ENCODE measurements around the gene MVB12B.
A peak's percentile ranks its signal among the peaks of the same experiment; 100 is the strongest.

The MVB12B gene

GRCh38 chr9:126398403-126399058 is 71.9 kb downstream of the MVB12B start:
- no CpG with 5 or more reads among the region's 25 CpGs for WGBS, 2 donors (ENCODE audit: extremely low coverage in 2 of 2, insufficient read length in 2 of 2, insufficient replicate concordance in 1 of 2)
- H3K18ac ChIP-seq (ENCODE audit: low read length) = no peak overlapping the region
- H2AK5ac ChIP-seq (ENCODE audit: low read depth, low read length) = no peak overlapping the region
- no peak overlapping the region for H3K4me3 ChIP-seq (ENCODE audit: low read length in 2 of 2)
- no peak overlapping the region for H3K4ac ChIP-seq (ENCODE audit: low read length)
- no peak overlapping the region for H2AFZ ChIP-seq (ENCODE audit: low read length)
- H2BK15ac ChIP-seq (ENCODE audit: low read length) = no peak overlapping the region
- H2BK12ac ChIP-seq (ENCODE audit: low read length) = no peak overlapping the region
- no peak overlapping the region for H3K23ac ChIP-seq (ENCODE audit: low read depth, low read length, poor library complexity)
- no peak overlapping the region for H2BK5ac ChIP-seq (ENCODE audit: low read length)
- H3K4me2 ChIP-seq (ENCODE audit: insufficient read depth, low read length, poor library complexity, severe bottlenecking) = no peak overlapping the region
- H3K9me3 ChIP-seq (replicated peaks in 1 of 2; ENCODE audit: control insufficient read depth in 2 of 2, insufficient read depth in 1 of 2, low read depth in 1 of 2, low read length in 2 of 2) = no peaks in the 10 kb centered on the region
- no peak overlapping the region for H3K14ac ChIP-seq (ENCODE audit: low read length)
- no peak overlapping the region for H3K9ac ChIP-seq (ENCODE audit: low read depth, low read length, poor library complexity)
- no peak overlapping the region for H4K91ac ChIP-seq (ENCODE audit: low read depth, low read length, poor library complexity)
- H2BK120ac ChIP-seq (ENCODE audit: low read depth, low read length) = no peak overlapping the region
- no peaks in the 10 kb centered on the region for H3K27me3 ChIP-seq (ENCODE audit: control insufficient read depth in 3 of 3, insufficient read depth in 3 of 3, low read depth in 1 of 3, low read length in 3 of 3)
- peaks cover 0 to 7% of the 10 kb centered on the region in 2 donors for H3K4me1 ChIP-seq (ENCODE audit: control insufficient read depth in 2 of 2, insufficient read depth in 1 of 2, low read depth in 1 of 2, low read length in 2 of 2)
- peak; percentile 61 for DNase-seq (ENCODE audit: low spot score)
- H3K27ac ChIP-seq (replicated peaks; ENCODE audit: low read length) = no peak overlapping the region
- no peaks in the 10 kb centered on the region for H3K79me1 ChIP-seq (ENCODE audit: low read depth, low read length)
- H3K36me3 ChIP-seq (replicated peaks in 1 of 2; ENCODE audit: control insufficient read depth in 2 of 2, insufficient read depth in 2 of 2, low read length in 2 of 2) = peaks cover 18 to 70% of the 10 kb centered on the region in 2 donors
- H4K8ac ChIP-seq (ENCODE audit: low read depth, low read length) = no peak overlapping the region

DNA sequence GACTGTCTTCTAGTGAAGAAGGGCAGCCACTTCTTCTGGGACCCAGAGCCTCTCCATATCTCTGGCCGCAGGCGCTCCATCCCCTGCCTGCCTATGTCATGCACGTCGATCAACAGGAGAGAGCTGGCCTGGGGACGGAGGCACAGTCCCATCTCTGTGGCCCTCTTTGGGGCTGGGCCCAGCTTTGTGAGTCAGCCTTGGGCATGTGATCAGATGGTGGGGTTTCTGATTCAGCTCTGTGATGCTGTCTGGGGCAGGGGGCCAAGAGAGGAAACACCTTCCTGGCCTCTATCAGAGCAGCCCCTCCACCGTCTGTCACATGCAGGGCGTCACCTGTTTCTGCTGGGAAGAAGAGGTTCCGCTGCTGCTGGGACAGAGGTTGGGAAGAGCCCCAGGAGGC is 72.6 kb downstream of the MVB12B start:
- H4K8ac ChIP-seq (ENCODE audit: low read depth, low read length) = no peak overlapping the region
- no peak for DNase-seq (ENCODE audit: low spot score)
- H2BK120ac ChIP-seq (ENCODE audit: low read depth, low read length) = no peak overlapping the region
- no peak overlapping the region for H2AFZ ChIP-seq (ENCODE audit: low read length)
- H3K14ac ChIP-seq (ENCODE audit: low read length) = no peak overlapping the region
- H3K9ac ChIP-seq (ENCODE audit: low read depth, low read length, poor library complexity) = peak overlapping the region; percentile 50
- H3K4ac ChIP-seq (ENCODE audit: low read length) = no peak overlapping the region
- no peak overlapping the region for H3K4me3 ChIP-seq (ENCODE audit: low read length in 2 of 2)
- H2AK5ac ChIP-seq (ENCODE audit: low read depth, low read length) = peak overlapping the region; percentile 14
- no peaks in the 10 kb centered on the region for H3K79me1 ChIP-seq (ENCODE audit: low read depth, low read length)
- no peak overlapping the region for H3K4me2 ChIP-seq (ENCODE audit: insufficient read depth, low read length, poor library complexity, severe bottlenecking)
- H2BK15ac ChIP-seq (ENCODE audit: low read length) = no peak overlapping the region
- H3K9me3 ChIP-seq (replicated peaks in 1 of 2; ENCODE audit: control insufficient read depth in 2 of 2, insufficient read depth in 1 of 2, low read depth in 1 of 2, low read length in 2 of 2) = no peaks in the 10 kb centered on the region
- peaks cover 0 to 7% of the 10 kb centered on the region in 2 donors for H3K4me1 ChIP-seq (ENCODE audit: control insufficient read depth in 2 of 2, insufficient read depth in 1 of 2, low read depth in 1 of 2, low read length in 2 of 2)
- no peak overlapping the region for H3K27ac ChIP-seq (replicated peaks; ENCODE audit: low read length)
- no peak overlapping the region for H2BK5ac ChIP-seq (ENCODE audit: low read length)
- no peaks in the 10 kb centered on the region for H3K27me3 ChIP-seq (ENCODE audit: control insufficient read depth in 3 of 3, insufficient read depth in 3 of 3, low read depth in 1 of 3, low read length in 3 of 3)
- H3K18ac ChIP-seq (ENCODE audit: low read length) = no peak overlapping the region
- peak overlapping the region; percentile 71 for H3K23ac ChIP-seq (ENCODE audit: low read depth, low read length, poor library complexity)
- no peak overlapping the region for H2BK12ac ChIP-seq (ENCODE audit: low read length)
- peaks cover 15 to 66% of the 10 kb centered on the region in 2 donors for H3K36me3 ChIP-seq (replicated peaks in 1 of 2; ENCODE audit: control insufficient read depth in 2 of 2, insufficient read depth in 2 of 2, low read length in 2 of 2)
- WGBS, 2 donors (ENCODE audit: extremely low coverage in 2 of 2, insufficient read length in 2 of 2, insufficient replicate concordance in 1 of 2) = no CpG with 5 or more reads among the region's 8 CpGs
- no peak overlapping the region for H4K91ac ChIP-seq (ENCODE audit: low read depth, low read length, poor library complexity)

DNA sequence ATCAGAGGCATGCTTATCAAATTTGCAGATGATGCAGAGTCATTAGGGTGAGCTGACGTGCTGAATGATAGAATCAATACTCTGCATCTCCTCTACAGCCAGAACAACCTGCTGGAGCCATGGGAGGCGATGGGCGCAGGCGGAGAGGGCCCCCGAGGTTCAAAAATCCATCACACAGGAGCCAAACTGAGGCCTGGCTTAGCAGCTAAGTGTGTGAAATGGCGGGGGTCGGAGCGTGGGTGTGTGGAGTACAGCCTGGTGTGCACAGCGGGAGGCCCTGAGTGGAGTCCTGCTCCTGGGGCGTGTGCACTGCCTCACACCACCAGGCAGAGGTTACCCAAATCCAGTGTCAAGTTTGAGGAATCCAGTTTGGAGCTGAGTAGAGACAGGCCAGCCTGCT is 73.2 kb downstream of the MVB12B start:
- no peak overlapping the region for H3K14ac ChIP-seq (ENCODE audit: low read length)
- H3K9ac ChIP-seq (ENCODE audit: low read depth, low read length, poor library complexity) = peak overlapping the region; percentile 50
- no peaks in the 10 kb centered on the region for H3K9me3 ChIP-seq (replicated peaks in 1 of 2; ENCODE audit: control insufficient read depth in 2 of 2, insufficient read depth in 1 of 2, low read depth in 1 of 2, low read length in 2 of 2)
- no peaks in the 10 kb centered on the region for H3K79me1 ChIP-seq (ENCODE audit: low read depth, low read length)
- H2BK120ac ChIP-seq (ENCODE audit: low read depth, low read length) = no peak overlapping the region
- no CpG with 5 or more reads among the region's 10 CpGs for WGBS, 2 donors (ENCODE audit: extremely low coverage in 2 of 2, insufficient read length in 2 of 2, insufficient replicate concordance in 1 of 2)
- no peak overlapping the region for H3K27ac ChIP-seq (replicated peaks; ENCODE audit: low read length)
- DNase-seq (ENCODE audit: low spot score) = no peak
- no peak overlapping the region for H3K4me3 ChIP-seq (ENCODE audit: low read length in 2 of 2)
- peaks cover 0 to 7% of the 10 kb centered on the region in 2 donors for H3K4me1 ChIP-seq (ENCODE audit: control insufficient read depth in 2 of 2, insufficient read depth in 1 of 2, low read depth in 1 of 2, low read length in 2 of 2)
- no peak overlapping the region for H3K18ac ChIP-seq (ENCODE audit: low read length)
- H4K91ac ChIP-seq (ENCODE audit: low read depth, low read length, poor library complexity) = no peak overlapping the region
- peaks cover 15 to 66% of the 10 kb centered on the region in 2 donors for H3K36me3 ChIP-seq (replicated peaks in 1 of 2; ENCODE audit: control insufficient read depth in 2 of 2, insufficient read depth in 2 of 2, low read length in 2 of 2)
- no peak overlapping the region for H2BK5ac ChIP-seq (ENCODE audit: low read length)
- no peak overlapping the region for H3K4ac ChIP-seq (ENCODE audit: low read length)
- no peak overlapping the region for H4K8ac ChIP-seq (ENCODE audit: low read depth, low read length)
- H2BK12ac ChIP-seq (ENCODE audit: low read length) = no peak overlapping the region
- H2BK15ac ChIP-seq (ENCODE audit: low read length) = no peak overlapping the region
- H2AFZ ChIP-seq (ENCODE audit: low read length) = no peak overlapping the region
- H3K23ac ChIP-seq (ENCODE audit: low read depth, low read length, poor library complexity) = peak overlapping the region; percentile 71
- no peaks in the 10 kb centered on the region for H3K27me3 ChIP-seq (ENCODE audit: control insufficient read depth in 3 of 3, insufficient read depth in 3 of 3, low read depth in 1 of 3, low read length in 3 of 3)
- H2AK5ac ChIP-seq (ENCODE audit: low read depth, low read length) = no peak overlapping the region
- H3K4me2 ChIP-seq (ENCODE audit: insufficient read depth, low read length, poor library complexity, severe bottlenecking) = no peak overlapping the region

- Histone ChIP-seq H2AFZ (ENCODE audit: low read length) (no peak overlapping the region), H2BK12ac (ENCODE audit: low read length) (no peak overlapping the region), H3K27me3 (ENCODE audit: control insufficient read depth in 3 of 3, insufficient read depth in 3 of 3, low read depth in 1 of 3, low read length in 3 of 3) (no peaks in the 10 kb centered on the region), H3K14ac (ENCODE audit: low read length) (no peak overlapping the region), H2BK5ac (ENCODE audit: low read length) (no peak overlapping the region), H4K91ac (ENCODE audit: low read depth, low read length, poor library complexity) (no peak overlapping the region), H3K23ac (ENCODE audit: low read depth, low read length, poor library complexity) (peak overlapping the region; percentile 71), H2BK120ac (ENCODE audit: low read depth, low read length) (no peak overlapping the region), H3K9me3 (replicated peaks in 1 of 2; ENCODE audit: control insufficient read depth in 2 of 2, insufficient read depth in 1 of 2, low read depth in 1 of 2, low read length in 2 of 2) (no peaks in the 10 kb centered on the region), H3K4me3 (ENCODE audit: low read length in 2 of 2) (no peak overlapping the region), H3K4ac (ENCODE audit: low read length) (no peak overlapping the region), H3K18ac (ENCODE audit: low read length) (no peak overlapping the region), H4K8ac (ENCODE audit: low read depth, low read length) (no peak overlapping the region), H2BK15ac (ENCODE audit: low read length) (no peak overlapping the region), H3K36me3 (replicated peaks in 1 of 2; ENCODE audit: control insufficient read depth in 2 of 2, insufficient read depth in 2 of 2, low read length in 2 of 2) (peaks cover 12 to 58% of the 10 kb centered on the region in 2 donors), H3K9ac (ENCODE audit: low read depth, low read length, poor library complexity) (no peak overlapping the region), H3K4me1 (ENCODE audit: control insufficient read depth in 2 of 2, insufficient read depth in 1 of 2, low read depth in 1 of 2, low read length in 2 of 2) (peaks cover 0 to 2% of the 10 kb centered on the region in 2 donors), H3K27ac (replicated peaks; ENCODE audit: low read length) (no peak overlapping the region), H3K79me1 (ENCODE audit: low read depth, low read length) (no peaks in the 10 kb centered on the region), H3K4me2 (ENCODE audit: insufficient read depth, low read length, poor library complexity, severe bottlenecking) (no peak overlapping the region), H2AK5ac (ENCODE audit: low read depth, low read length) (peak overlapping the region; percentile 71)
- no peak for DNase-seq (ENCODE audit: low spot score)
- WGBS, 2 donors (ENCODE audit: extremely low coverage in 2 of 2, insufficient read length in 2 of 2, insufficient replicate concordance in 1 of 2) = no CpG with 5 or more reads among the region's 11 CpGs
These were observed 73.9 kb downstream of the MVB12B start for GRCh38 chr9:126400571-126400970.

Data from neuronal stem cell (in vitro differentiated cells).